GM23338 (cell line): ENCODE data around the gene IRF8. TPM values are rescaled to one million over a fixed set of nuclear protein-coding genes. Genes with fewer than 3 reads are reported as not detected.
A peak's percentile ranks its signal among the peaks of the same experiment; 100 is the strongest.

Source experiments
- ATAC-seq: fragments of 200-7000 bp; cut with Tn5 transposase; 3 replicates; pipeline ENCODE4 v1.9.1; 2020
- DNase-seq: peaks from one replicate; pipeline ENCODE4 v3.0.0-alpha.2; 2015; ENCODE audit warnings: low spot score
- H2AFZ ChIP-seq: fragments of 200-600 bp; sonication (generic); 2 replicates; pipeline ENCODE4 v1.8.0; 2016; ENCODE audit warnings: antibody characterized with exemption, mild to moderate bottlenecking, moderate library complexity
- H3F3A ChIP-seq: fragments of 200-600 bp; sonication (generic); replicated peaks from 2 replicates; pipeline ENCODE4 v1.8.0; 2017; ENCODE audit warnings: antibody characterized with exemption, mixed run types, low read depth
- H3K27ac ChIP-seq: fragments of 200-600 bp; sonication (generic); 2 replicates; pipeline ENCODE4 v1.6.1; 2016; ENCODE audit warnings: low read depth
- H3K27me3 ChIP-seq: fragments of 200-600 bp; sonication (generic); 2 replicates; pipeline ENCODE4 v1.8.0; 2016; ENCODE audit warnings: mild to moderate bottlenecking, mixed run types, moderate library complexity; ENCODE audit not compliant: insufficient read depth
- H3K36me3 ChIP-seq: fragments of 200-600 bp; sonication (generic); 2 replicates; pipeline ENCODE4 v1.8.0; 2016; ENCODE audit warnings: mild to moderate bottlenecking; ENCODE audit not compliant: insufficient read depth
- H3K4me1 ChIP-seq: fragments of 200-600 bp; sonication (generic); 2 replicates; pipeline ENCODE4 v1.8.0; 2016; ENCODE audit warnings: mild to moderate bottlenecking, moderate library complexity; ENCODE audit not compliant: insufficient read depth
- H3K4me2 ChIP-seq: fragments of 200-600 bp; sonication (generic); 2 replicates; pipeline ENCODE4 v1.7.1; 2017; ENCODE audit warnings: mixed run types
- H3K4me3 ChIP-seq: fragments of 200-600 bp; sonication (generic); 2 replicates; pipeline ENCODE4 v1.6.1; 2016; ENCODE audit warnings: mixed run types
- H3K79me2 ChIP-seq: fragments of 200-600 bp; sonication (generic); replicated peaks from 2 replicates; pipeline ENCODE4 v1.8.0; 2017; ENCODE audit warnings: mild to moderate bottlenecking; ENCODE audit not compliant: insufficient read depth
- H3K9me2 ChIP-seq: fragments of 200-600 bp; sonication (generic); 2 replicates; pipeline ENCODE4 v1.8.0; 2017; ENCODE audit not compliant: insufficient read depth
- H4K20me1 ChIP-seq: fragments of 200-600 bp; sonication (generic); replicated peaks from 2 replicates; pipeline ENCODE4 v1.8.0; 2017; ENCODE audit warnings: mild to moderate bottlenecking; ENCODE audit not compliant: insufficient read depth
- H3K27ac Mint-ChIP-seq: 2 replicates; pipeline ENCODE4 v1.8.0; 2020; ENCODE audit warnings: inconsistent platforms, mild to moderate bottlenecking, moderate library complexity, mixed read lengths
- H3K27me3 Mint-ChIP-seq: 3 replicates; pipeline ENCODE4 v1.8.0; 2022; ENCODE audit warnings: low read depth, mild to moderate bottlenecking, moderate library complexity, mixed read lengths, inconsistent platforms; ENCODE audit not compliant: insufficient read depth, poor library complexity
- H3K36me3 Mint-ChIP-seq: 3 replicates; pipeline ENCODE4 v1.8.0; 2021; ENCODE audit warnings: low read depth, mild to moderate bottlenecking, inconsistent platforms, moderate library complexity, mixed read lengths
- H3K4me1 Mint-ChIP-seq: 3 replicates; pipeline ENCODE4 v1.8.0; 2020; ENCODE audit warnings: mild to moderate bottlenecking, inconsistent platforms, mixed read lengths
- H3K4me3 Mint-ChIP-seq: 3 replicates; pipeline ENCODE4 v1.8.0; 2021; ENCODE audit warnings: moderate library complexity, mild to moderate bottlenecking, inconsistent platforms, mixed read lengths
- H3K9me3 Mint-ChIP-seq: 3 replicates; pipeline ENCODE4 v1.8.0; 2020; ENCODE audit warnings: moderate library complexity, mild to moderate bottlenecking, inconsistent platforms, mixed read lengths
- EZH2 ChIP-seq: fragments of 200-600 bp; sonication (generic); IDR thresholded peaks from one replicate; pipeline ENCODE4 v1.8.0; 2017; ENCODE audit warnings: antibody characterized with exemption, mild to moderate bottlenecking, low read depth; ENCODE audit not compliant: unreplicated experiment
- JUNB ChIP-seq: IDR thresholded peaks from one replicate; pipeline ENCODE4 v1.6.1; 2016; ENCODE audit warnings: antibody characterized with exemption; ENCODE audit not compliant: unreplicated experiment
- NANOG ChIP-seq: IDR thresholded peaks from 2 replicates; pipeline ENCODE4 v1.6.1; 2016; ENCODE audit warnings: antibody characterized with exemption, borderline replicate concordance
- POLR2AphosphoS5 ChIP-seq: IDR thresholded peaks from 2 replicates; pipeline ENCODE4 v1.6.1; 2016; ENCODE audit warnings: antibody characterized with exemption, low read depth
- polyA plus RNA-seq: library from polyadenylated mRNA; unstranded; fragments of >200 nt; fragmentation: Nextera tagmentation; extraction: Ambion mirVana; gene quantifications from 2 replicates; pipeline ENCODE4 v1.2.1, GENCODE V29; 2016
- total RNA-seq: library from RNA; depleted of rRNA; stranded (reverse); fragments of >200 nt; shearing (Covaris generic); gene quantifications from 2 replicates; pipeline ENCODE4 v1.2.3, GENCODE V29; 2014
- TF ChIP-seq, protein P1 (sequence below): IDR thresholded peaks from one replicate; pipeline ENCODE4 v1.6.1; 2018; ENCODE audit warnings: antibody characterized with exemption; ENCODE audit not compliant: unreplicated experiment
- TF ChIP-seq, protein P2 (sequence below): fragments of 250-450 bp; sonication (Bioruptor Pico); IDR thresholded peaks from 2 replicates; pipeline ENCODE4 v1.5.0; 2020; ENCODE audit warnings: mild to moderate bottlenecking, moderate library complexity
- TF ChIP-seq, protein P3 (sequence below): IDR thresholded peaks from 2 replicates; pipeline ENCODE4 v1.6.1; 2016; ENCODE audit warnings: antibody characterized with exemption
- TF ChIP-seq, protein P4 (sequence below), 2 experiments: fragments of 200-600 bp in 1 of 2; sonication (generic) in 1 of 2; conservative IDR thresholded peaks; 2 replicates each; pipeline versions ENCODE4 v1.5.1 to v1.6.1; 2016 to 2017; ENCODE audit warnings: antibody characterized with exemption in 2 of 2, low read depth in 2 of 2, mild to moderate bottlenecking in 2 of 2, moderate library complexity in 1 of 2

IRF8 gene
- total and polyA plus RNA-seq, 2 experiments from 2014 or later = 0.47 to 2.8 TPM

DNA sequence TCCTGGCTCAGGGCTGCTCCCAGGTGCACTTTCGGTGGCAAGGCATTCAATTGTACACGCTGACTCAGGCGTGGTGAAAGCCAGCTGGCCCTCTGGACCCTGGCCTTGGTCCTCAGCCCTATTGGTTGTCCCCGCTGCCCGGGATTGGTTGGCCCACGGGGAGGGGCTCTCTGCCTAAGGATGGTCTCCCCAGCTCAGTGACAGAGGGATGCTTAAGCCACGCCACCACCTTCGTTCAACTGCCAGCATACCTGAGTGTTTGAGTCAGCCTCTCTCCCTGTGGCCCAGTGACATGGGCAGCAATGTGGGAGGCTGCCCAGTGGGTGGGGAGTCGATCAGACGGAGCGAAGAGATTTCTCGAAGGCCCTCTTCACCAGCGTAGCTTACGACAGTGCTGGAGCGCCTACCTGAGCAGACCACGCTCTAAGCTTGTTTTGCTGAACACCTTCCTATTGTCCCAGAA, 30.3 kb downstream of the IRF8 start (continued):
- TF ChIP-seq, protein P1, sequence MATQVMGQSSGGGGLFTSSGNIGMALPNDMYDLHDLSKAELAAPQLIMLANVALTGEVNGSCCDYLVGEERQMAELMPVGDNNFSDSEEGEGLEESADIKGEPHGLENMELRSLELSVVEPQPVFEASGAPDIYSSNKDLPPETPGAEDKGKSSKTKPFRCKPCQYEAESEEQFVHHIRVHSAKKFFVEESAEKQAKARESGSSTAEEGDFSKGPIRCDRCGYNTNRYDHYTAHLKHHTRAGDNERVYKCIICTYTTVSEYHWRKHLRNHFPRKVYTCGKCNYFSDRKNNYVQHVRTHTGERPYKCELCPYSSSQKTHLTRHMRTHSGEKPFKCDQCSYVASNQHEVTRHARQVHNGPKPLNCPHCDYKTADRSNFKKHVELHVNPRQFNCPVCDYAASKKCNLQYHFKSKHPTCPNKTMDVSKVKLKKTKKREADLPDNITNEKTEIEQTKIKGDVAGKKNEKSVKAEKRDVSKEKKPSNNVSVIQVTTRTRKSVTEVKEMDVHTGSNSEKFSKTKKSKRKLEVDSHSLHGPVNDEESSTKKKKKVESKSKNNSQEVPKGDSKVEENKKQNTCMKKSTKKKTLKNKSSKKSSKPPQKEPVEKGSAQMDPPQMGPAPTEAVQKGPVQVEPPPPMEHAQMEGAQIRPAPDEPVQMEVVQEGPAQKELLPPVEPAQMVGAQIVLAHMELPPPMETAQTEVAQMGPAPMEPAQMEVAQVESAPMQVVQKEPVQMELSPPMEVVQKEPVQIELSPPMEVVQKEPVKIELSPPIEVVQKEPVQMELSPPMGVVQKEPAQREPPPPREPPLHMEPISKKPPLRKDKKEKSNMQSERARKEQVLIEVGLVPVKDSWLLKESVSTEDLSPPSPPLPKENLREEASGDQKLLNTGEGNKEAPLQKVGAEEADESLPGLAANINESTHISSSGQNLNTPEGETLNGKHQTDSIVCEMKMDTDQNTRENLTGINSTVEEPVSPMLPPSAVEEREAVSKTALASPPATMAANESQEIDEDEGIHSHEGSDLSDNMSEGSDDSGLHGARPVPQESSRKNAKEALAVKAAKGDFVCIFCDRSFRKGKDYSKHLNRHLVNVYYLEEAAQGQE = no peak

DNA sequence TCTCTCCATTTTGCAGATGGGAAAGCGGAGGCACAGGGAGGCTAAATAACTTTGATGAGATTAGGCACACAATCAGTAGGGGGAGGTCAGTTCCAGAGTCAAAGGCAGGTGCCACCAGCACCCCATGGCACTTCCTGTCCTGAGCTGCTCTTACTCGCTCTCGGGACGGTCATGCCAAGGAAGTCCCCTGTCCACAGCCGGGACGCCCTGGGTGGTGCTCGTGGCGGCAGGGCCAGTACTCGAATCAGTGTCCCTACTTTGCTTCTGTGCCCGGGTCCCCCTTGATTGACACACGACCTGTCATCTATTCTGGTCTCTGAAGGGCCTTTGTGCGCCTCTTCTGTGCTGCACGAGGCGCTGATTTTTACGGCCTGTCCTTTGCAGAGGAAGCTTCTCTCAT, 31.3 kb downstream of the IRF8 start:
- Histone ChIP-seq H3K27ac (no peak overlapping the region), H3K4me1 (no peaks in the 10 kb centered on the region), H3K79me2 (no peaks in the 10 kb centered on the region), H3K9me2 (no peaks in the 10 kb centered on the region), H3K36me3 (no peaks in the 10 kb centered on the region), H4K20me1 (no peaks in the 10 kb centered on the region), H2AFZ (no peak overlapping the region), H3K27me3 (no peaks in the 10 kb centered on the region), H3K4me2 (no peak overlapping the region), H3F3A (no peaks in the 10 kb centered on the region), H3K4me3 (no peak overlapping the region)
- no peak for ATAC-seq
- Mint-ChIP-seq H3K4me3 (no peak overlapping the region), H3K27ac (0 out of 2 replicates have a peak overlapping the region, but pooled peaks have one; percentile 45), H3K9me3 (no peaks in the 10 kb centered on the region), H3K36me3 (no peaks in the 10 kb centered on the region), H3K4me1 (peaks cover 18% of the 10 kb centered on the region), H3K27me3 (peaks cover 6% of the 10 kb centered on the region)
- no peak for DNase-seq
- TF ChIP-seq, protein P1 = no peak
- no peak for TF ChIP-seq JUNB
- TF ChIP-seq, protein P2, sequence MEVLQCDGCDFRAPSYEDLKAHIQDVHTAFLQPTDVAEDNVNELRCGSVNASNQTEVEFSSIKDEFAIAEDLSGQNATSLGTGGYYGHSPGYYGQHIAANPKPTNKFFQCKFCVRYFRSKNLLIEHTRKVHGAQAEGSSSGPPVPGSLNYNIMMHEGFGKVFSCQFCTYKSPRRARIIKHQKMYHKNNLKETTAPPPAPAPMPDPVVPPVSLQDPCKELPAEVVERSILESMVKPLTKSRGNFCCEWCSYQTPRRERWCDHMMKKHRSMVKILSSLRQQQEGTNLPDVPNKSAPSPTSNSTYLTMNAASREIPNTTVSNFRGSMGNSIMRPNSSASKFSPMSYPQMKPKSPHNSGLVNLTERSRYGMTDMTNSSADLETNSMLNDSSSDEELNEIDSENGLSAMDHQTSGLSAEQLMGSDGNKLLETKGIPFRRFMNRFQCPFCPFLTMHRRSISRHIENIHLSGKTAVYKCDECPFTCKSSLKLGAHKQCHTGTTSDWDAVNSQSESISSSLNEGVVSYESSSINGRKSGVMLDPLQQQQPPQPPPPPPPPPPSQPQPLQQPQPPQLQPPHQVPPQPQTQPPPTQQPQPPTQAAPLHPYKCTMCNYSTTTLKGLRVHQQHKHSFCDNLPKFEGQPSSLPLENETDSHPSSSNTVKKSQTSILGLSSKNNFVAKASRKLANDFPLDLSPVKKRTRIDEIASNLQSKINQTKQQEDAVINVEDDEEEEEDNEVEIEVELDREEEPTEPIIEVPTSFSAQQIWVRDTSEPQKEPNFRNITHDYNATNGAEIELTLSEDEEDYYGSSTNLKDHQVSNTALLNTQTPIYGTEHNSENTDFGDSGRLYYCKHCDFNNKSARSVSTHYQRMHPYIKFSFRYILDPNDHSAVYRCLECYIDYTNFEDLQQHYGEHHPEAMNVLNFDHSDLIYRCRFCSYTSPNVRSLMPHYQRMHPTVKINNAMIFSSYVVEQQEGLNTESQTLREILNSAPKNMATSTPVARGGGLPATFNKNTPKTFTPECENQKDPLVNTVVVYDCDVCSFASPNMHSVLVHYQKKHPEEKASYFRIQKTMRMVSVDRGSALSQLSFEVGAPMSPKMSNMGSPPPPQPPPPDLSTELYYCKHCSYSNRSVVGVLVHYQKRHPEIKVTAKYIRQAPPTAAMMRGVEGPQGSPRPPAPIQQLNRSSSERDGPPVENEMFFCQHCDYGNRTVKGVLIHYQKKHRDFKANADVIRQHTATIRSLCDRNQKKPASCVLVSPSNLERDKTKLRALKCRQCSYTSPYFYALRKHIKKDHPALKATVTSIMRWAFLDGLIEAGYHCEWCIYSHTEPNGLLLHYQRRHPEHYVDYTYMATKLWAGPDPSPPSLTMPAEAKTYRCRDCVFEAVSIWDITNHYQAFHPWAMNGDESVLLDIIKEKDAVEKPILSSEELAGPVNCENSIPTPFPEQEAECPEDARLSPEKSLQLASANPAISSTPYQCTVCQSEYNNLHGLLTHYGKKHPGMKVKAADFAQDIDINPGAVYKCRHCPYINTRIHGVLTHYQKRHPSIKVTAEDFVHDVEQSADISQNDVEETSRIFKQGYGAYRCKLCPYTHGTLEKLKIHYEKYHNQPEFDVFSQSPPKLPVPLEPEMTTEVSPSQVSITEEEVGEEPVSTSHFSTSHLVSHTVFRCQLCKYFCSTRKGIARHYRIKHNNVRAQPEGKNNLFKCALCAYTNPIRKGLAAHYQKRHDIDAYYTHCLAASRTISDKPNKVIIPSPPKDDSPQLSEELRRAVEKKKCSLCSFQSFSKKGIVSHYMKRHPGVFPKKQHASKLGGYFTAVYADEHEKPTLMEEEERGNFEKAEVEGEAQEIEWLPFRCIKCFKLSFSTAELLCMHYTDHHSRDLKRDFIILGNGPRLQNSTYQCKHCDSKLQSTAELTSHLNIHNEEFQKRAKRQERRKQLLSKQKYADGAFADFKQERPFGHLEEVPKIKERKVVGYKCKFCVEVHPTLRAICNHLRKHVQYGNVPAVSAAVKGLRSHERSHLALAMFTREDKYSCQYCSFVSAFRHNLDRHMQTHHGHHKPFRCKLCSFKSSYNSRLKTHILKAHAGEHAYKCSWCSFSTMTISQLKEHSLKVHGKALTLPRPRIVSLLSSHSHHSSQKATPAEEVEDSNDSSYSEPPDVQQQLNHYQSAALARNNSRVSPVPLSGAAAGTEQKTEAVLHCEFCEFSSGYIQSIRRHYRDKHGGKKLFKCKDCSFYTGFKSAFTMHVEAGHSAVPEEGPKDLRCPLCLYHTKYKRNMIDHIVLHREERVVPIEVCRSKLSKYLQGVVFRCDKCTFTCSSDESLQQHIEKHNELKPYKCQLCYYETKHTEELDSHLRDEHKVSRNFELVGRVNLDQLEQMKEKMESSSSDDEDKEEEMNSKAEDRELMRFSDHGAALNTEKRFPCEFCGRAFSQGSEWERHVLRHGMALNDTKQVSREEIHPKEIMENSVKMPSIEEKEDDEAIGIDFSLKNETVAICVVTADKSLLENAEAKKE = no peak
- no peak for TF ChIP-seq POLR2AphosphoS5
- TF ChIP-seq NANOG = no peak
- TF ChIP-seq EZH2 = no peak
- TF ChIP-seq, protein P3, sequence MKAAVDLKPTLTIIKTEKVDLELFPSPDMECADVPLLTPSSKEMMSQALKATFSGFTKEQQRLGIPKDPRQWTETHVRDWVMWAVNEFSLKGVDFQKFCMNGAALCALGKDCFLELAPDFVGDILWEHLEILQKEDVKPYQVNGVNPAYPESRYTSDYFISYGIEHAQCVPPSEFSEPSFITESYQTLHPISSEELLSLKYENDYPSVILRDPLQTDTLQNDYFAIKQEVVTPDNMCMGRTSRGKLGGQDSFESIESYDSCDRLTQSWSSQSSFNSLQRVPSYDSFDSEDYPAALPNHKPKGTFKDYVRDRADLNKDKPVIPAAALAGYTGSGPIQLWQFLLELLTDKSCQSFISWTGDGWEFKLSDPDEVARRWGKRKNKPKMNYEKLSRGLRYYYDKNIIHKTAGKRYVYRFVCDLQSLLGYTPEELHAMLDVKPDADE = no peak
- TF ChIP-seq, protein P4, sequence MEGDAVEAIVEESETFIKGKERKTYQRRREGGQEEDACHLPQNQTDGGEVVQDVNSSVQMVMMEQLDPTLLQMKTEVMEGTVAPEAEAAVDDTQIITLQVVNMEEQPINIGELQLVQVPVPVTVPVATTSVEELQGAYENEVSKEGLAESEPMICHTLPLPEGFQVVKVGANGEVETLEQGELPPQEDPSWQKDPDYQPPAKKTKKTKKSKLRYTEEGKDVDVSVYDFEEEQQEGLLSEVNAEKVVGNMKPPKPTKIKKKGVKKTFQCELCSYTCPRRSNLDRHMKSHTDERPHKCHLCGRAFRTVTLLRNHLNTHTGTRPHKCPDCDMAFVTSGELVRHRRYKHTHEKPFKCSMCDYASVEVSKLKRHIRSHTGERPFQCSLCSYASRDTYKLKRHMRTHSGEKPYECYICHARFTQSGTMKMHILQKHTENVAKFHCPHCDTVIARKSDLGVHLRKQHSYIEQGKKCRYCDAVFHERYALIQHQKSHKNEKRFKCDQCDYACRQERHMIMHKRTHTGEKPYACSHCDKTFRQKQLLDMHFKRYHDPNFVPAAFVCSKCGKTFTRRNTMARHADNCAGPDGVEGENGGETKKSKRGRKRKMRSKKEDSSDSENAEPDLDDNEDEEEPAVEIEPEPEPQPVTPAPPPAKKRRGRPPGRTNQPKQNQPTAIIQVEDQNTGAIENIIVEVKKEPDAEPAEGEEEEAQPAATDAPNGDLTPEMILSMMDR (conservative IDR thresholded peaks at IDR 0.05; ENCODE audit: low read depth in 2 of 2) = no peak
